ENCODE results near the gene ARHGAP32.

Gene ARHGAP32

GRCh38 chr11:128929468-128929867 is 262.7 kb downstream of the ARHGAP32 start:
- in situ Hi-C loops (cut with MboI; ENCODE audit: low pct_unique_long_range_greater_than_20kb, low sequenced_read_pairs, unreplicated experiment): no loop called here

GRCh38 chr11:128928400-128928799 is 263.7 kb downstream of the ARHGAP32 start:
- peak; percentile 85 for DNase-seq (ENCODE audit: low spot score)
- TF ChIP-seq CTCF (IDR thresholded peaks at IDR 0.05; ENCODE audit: extremely low read depth, insufficient read depth, missing control alignments): no peak
- in situ Hi-C loops (cut with MboI; ENCODE audit: low pct_unique_long_range_greater_than_20kb, low sequenced_read_pairs, unreplicated experiment): no loop called here

More at GRCh38 chr11:128929468-128929867, 262.7 kb downstream of the ARHGAP32 start:
- DNase-seq (ENCODE audit: low spot score): peak; percentile 62
- no peak for TF ChIP-seq CTCF (IDR thresholded peaks at IDR 0.05; ENCODE audit: extremely low read depth, insufficient read depth, missing control alignments)

- in situ Hi-C loops (cut with MboI; ENCODE audit: low pct_unique_long_range_greater_than_20kb, low sequenced_read_pairs, unreplicated experiment): no loop called here
- DNase-seq (ENCODE audit: low spot score): no peak
- TF ChIP-seq CTCF (IDR thresholded peaks at IDR 0.05; ENCODE audit: extremely low read depth, insufficient read depth, missing control alignments): no peak
Observed at GRCh38 chr11:128927683-128928336, 264.3 kb downstream of the ARHGAP32 start.

GRCh38 chr11:128927108-128927461 is 265.0 kb downstream of the ARHGAP32 start:
- in situ Hi-C loops (cut with MboI; ENCODE audit: low pct_unique_long_range_greater_than_20kb, low sequenced_read_pairs, unreplicated experiment): no loop called here
- TF ChIP-seq CTCF (IDR thresholded peaks at IDR 0.05; ENCODE audit: extremely low read depth, insufficient read depth, missing control alignments): no peak
- no peak for DNase-seq (ENCODE audit: low spot score)

- no peak for DNase-seq (ENCODE audit: low spot score)
- TF ChIP-seq CTCF (IDR thresholded peaks at IDR 0.05; ENCODE audit: extremely low read depth, insufficient read depth, missing control alignments): no peak
- in situ Hi-C loops (cut with MboI; ENCODE audit: low pct_unique_long_range_greater_than_20kb, low sequenced_read_pairs, unreplicated experiment): no loop called here
Observed at GRCh38 chr11:128926437-128927107, 265.6 kb downstream of the ARHGAP32 start.

- no peak for TF ChIP-seq CTCF (IDR thresholded peaks at IDR 0.05; ENCODE audit: extremely low read depth, insufficient read depth, missing control alignments)
- DNase-seq (ENCODE audit: low spot score): no peak
- in situ Hi-C loops (cut with MboI; ENCODE audit: low pct_unique_long_range_greater_than_20kb, low sequenced_read_pairs, unreplicated experiment): no loop called here
Observed at GRCh38 chr11:128926000-128926399, 266.1 kb downstream of the ARHGAP32 start.
